H1 (cell line): Measurements from ENCODE around the gene PFDN6. TPM values are rescaled to one million over a fixed set of nuclear protein-coding genes. Genes with fewer than 3 reads are reported as not detected.

Experiments used
- CTCF ChIA-PET: fragments of 300-600 bp; sonication (Branson Sonifier 250); formaldehyde crosslinking; loops from one replicate; lab custom pipeline; 2021; ENCODE audit not compliant: partially characterized antibody; lab: Charles Lee
- POLR2A ChIA-PET: fragments of 300-600 bp; sonication (Branson Sonifier 250); formaldehyde crosslinking; loops from one replicate; lab custom pipeline; 2021; ENCODE audit warnings: inconsistent platforms; ENCODE audit not compliant: partially characterized antibody; lab: Charles Lee
- DNase-seq, 2 experiments: peaks; one replicate each; pipeline versions ENCODE4 v3.0.0 to v3.0.0-alpha.2; 2010 to 2022; ENCODE audit warnings: low spot score in 2 of 2, low read depth in 1 of 2, mixed read lengths in 1 of 2
- FAIRE-seq: peaks from 2 replicates; lab custom pipeline; 2011; peaks lifted over from hg19 to GRCh38; lab: Jason Lieb, UNC
- H2AFZ ChIP-seq: 2 replicates; pipeline ENCODE4 v1.8.1; 2012; ENCODE audit warnings: low read length, inconsistent platforms
- H2AK5ac ChIP-seq: 2 replicates; pipeline ENCODE4 v1.6.1; 2013; ENCODE audit warnings: low read depth, low read length
- H2BK120ac ChIP-seq: replicated peaks from 2 replicates; pipeline ENCODE3; 2013; ENCODE audit warnings: low read depth, low read length, inconsistent platforms
- H2BK12ac ChIP-seq: 2 replicates; pipeline ENCODE4 v1.6.1; 2013; ENCODE audit warnings: low read depth, low read length
- H2BK15ac ChIP-seq: 2 replicates; pipeline ENCODE4 v1.6.1; 2013; ENCODE audit warnings: low read length
- H2BK20ac ChIP-seq: 2 replicates; pipeline ENCODE4 v1.6.1; 2013; ENCODE audit warnings: low read length
- H2BK5ac ChIP-seq: 2 replicates; pipeline ENCODE4 v1.6.1; 2013; ENCODE audit warnings: low read depth, low read length
- H3K14ac ChIP-seq: 2 replicates; pipeline ENCODE4 v1.6.1; 2013; ENCODE audit warnings: inconsistent platforms; ENCODE audit not compliant: insufficient read length
- H3K18ac ChIP-seq: 2 replicates; pipeline ENCODE4 v1.6.1; 2013; ENCODE audit warnings: low read length; ENCODE audit errors: extremely low read depth
- H3K23ac ChIP-seq: 2 replicates; pipeline ENCODE4 v1.6.1; 2013; ENCODE audit warnings: inconsistent platforms; ENCODE audit not compliant: insufficient read length
- H3K23me2 ChIP-seq: 2 replicates; pipeline ENCODE4 v1.6.1; 2013; ENCODE audit warnings: low read depth, low read length
- H3K27ac ChIP-seq: 2 replicates; pipeline ENCODE4 v1.6.1; 2011; ENCODE audit warnings: low read depth, low read length, inconsistent platforms
- H3K27me3 ChIP-seq, 4 experiments: replicated peaks in 1 of 4; 1 replicate in 1 of 4; 2 replicates in 3 of 4; pipeline versions ENCODE4 v1.6.1 to v1.8.1; 2011 to 2013; ENCODE audit warnings: low read length in 3 of 4, mild to moderate bottlenecking in 3 of 4, inconsistent platforms in 2 of 4, mixed read lengths in 2 of 4, moderate library complexity in 1 of 4; ENCODE audit not compliant: control insufficient read depth in 3 of 4, insufficient read depth in 3 of 4; ENCODE audit errors: extremely low read depth in 1 of 4
- H3K36me3 ChIP-seq, 4 experiments: 2 replicates each; pipeline versions ENCODE4 v1.6.1 to v1.8.1; 2011 to 2013; ENCODE audit warnings: mild to moderate bottlenecking in 4 of 4, low read length in 3 of 4, moderate library complexity in 2 of 4, control low read depth in 1 of 4, inconsistent platforms in 1 of 4; ENCODE audit not compliant: insufficient read depth in 4 of 4, control insufficient read depth in 2 of 4
- H3K4ac ChIP-seq: replicated peaks from 2 replicates; pipeline ENCODE3; 2013; ENCODE audit warnings: low read length, low read depth, mixed read lengths, inconsistent platforms; ENCODE audit not compliant: insufficient read length
- H3K4me1 ChIP-seq, 4 experiments: replicated peaks in 1 of 4; 1 replicate in 1 of 4; 2 replicates in 3 of 4; pipeline versions ENCODE4 v1.6.1 to v1.8.1; 2011 to 2013; ENCODE audit warnings: low read length in 3 of 4, inconsistent platforms in 2 of 4, mixed read lengths in 1 of 4; ENCODE audit not compliant: insufficient read depth in 4 of 4, control insufficient read depth in 3 of 4
- H3K4me2 ChIP-seq, 2 experiments: 2 replicates each; pipeline versions ENCODE4 v1.6.1 to v1.8.1; 2011 to 2013; ENCODE audit warnings: low read depth in 2 of 2, low read length in 2 of 2, control low read depth in 1 of 2, inconsistent platforms in 1 of 2, mild to moderate bottlenecking in 1 of 2; ENCODE audit not compliant: insufficient read depth in 1 of 2
- H3K4me3 ChIP-seq, 4 experiments: fragments of 200-600, 300-600 bp in 1 of 4; sonication (generic), shearing (Covaris generic), sonication (Bioruptor Twin) in 1 of 4; 2 replicates each; pipeline versions ENCODE4 v1.5.1 to v1.8.1; 2011 to 2016; ENCODE audit warnings: low read length in 4 of 4, low read depth in 3 of 4, control low read depth in 2 of 4, inconsistent platforms in 2 of 4, mild to moderate bottlenecking in 2 of 4, mixed read lengths in 1 of 4, moderate library complexity in 1 of 4; ENCODE audit not compliant: insufficient read depth in 2 of 4; ENCODE audit errors: extremely low read depth in 1 of 4
- H3K56ac ChIP-seq: replicated peaks from 2 replicates; pipeline ENCODE3; 2013; ENCODE audit warnings: low read depth, mild to moderate bottlenecking, mixed read lengths, low read length, inconsistent platforms; ENCODE audit not compliant: insufficient read length
- H3K79me1 ChIP-seq: 2 replicates; pipeline ENCODE4 v1.6.1; 2013; ENCODE audit warnings: low read depth, low read length, control low read depth
- H3K79me2 ChIP-seq, 2 experiments: 2 replicates each; pipeline versions ENCODE4 v1.6.1 to v1.8.1; 2012 to 2013; ENCODE audit warnings: low read length in 2 of 2, mild to moderate bottlenecking in 2 of 2, inconsistent platforms in 1 of 2; ENCODE audit not compliant: insufficient read depth in 2 of 2, control insufficient read depth in 1 of 2
- H3K9ac ChIP-seq, 4 experiments: replicated peaks in 1 of 4; 1 replicate in 1 of 4; 2 replicates in 3 of 4; pipeline versions ENCODE4 v1.6.1 to v1.8.1; 2011 to 2013; ENCODE audit warnings: low read depth in 3 of 4, low read length in 3 of 4, control low read depth in 2 of 4, mild to moderate bottlenecking in 2 of 4, moderate library complexity in 2 of 4, inconsistent platforms in 1 of 4; ENCODE audit errors: extremely low read depth in 1 of 4
- H3K9me3 ChIP-seq, 2 experiments: 2 replicates each; pipeline versions ENCODE4 v1.6.1 to v1.8.1; 2012 to 2013; ENCODE audit warnings: mild to moderate bottlenecking in 2 of 2, moderate library complexity in 2 of 2, control low read depth in 1 of 2, inconsistent platforms in 1 of 2, low read depth in 1 of 2, low read length in 1 of 2, mixed read lengths in 1 of 2; ENCODE audit not compliant: insufficient read depth in 2 of 2
- H4K20me1 ChIP-seq, 2 experiments: replicated peaks in 1 of 2; 2 replicates each; pipeline versions ENCODE3 to v1.8.1; 2011 to 2013; ENCODE audit warnings: inconsistent platforms in 2 of 2, low read length in 2 of 2, mild to moderate bottlenecking in 1 of 2; ENCODE audit not compliant: insufficient read depth in 2 of 2, control insufficient read depth in 1 of 2
- H4K5ac ChIP-seq: 2 replicates; pipeline ENCODE4 v1.6.1; 2013; ENCODE audit warnings: low read length, low read depth, mixed read lengths, inconsistent platforms; ENCODE audit not compliant: insufficient read length
- H4K8ac ChIP-seq: 2 replicates; pipeline ENCODE4 v1.8.0; 2013; ENCODE audit warnings: mild to moderate bottlenecking, moderate library complexity, low read length, inconsistent platforms; ENCODE audit not compliant: insufficient read depth; ENCODE audit errors: extremely low read depth
- H4K91ac ChIP-seq: replicated peaks from 2 replicates; pipeline ENCODE3; 2013; ENCODE audit warnings: low read length, mixed read lengths, inconsistent platforms; ENCODE audit not compliant: insufficient read length
- BRCA1 ChIP-seq: IDR thresholded peaks from 2 replicates; pipeline ENCODE4 v1.6.1; 2012; ENCODE audit warnings: low read depth, low read length, improper control_type of control experiment
- CEBPB ChIP-seq: IDR thresholded peaks from 2 replicates; pipeline ENCODE4 v1.6.1; 2012; ENCODE audit warnings: low read depth, low read length
- GABPA ChIP-seq: IDR thresholded peaks from 2 replicates; pipeline ENCODE4 v1.6.1; 2011; ENCODE audit warnings: mild to moderate bottlenecking, low read length, moderate library complexity, borderline replicate concordance; ENCODE audit not compliant: insufficient read depth
- GTF2F1 ChIP-seq: IDR thresholded peaks from 2 replicates; pipeline ENCODE4 v1.6.1; 2012; ENCODE audit warnings: low read depth, low read length, improper control_type of control experiment, borderline replicate concordance
- NANOG ChIP-seq: IDR thresholded peaks from 2 replicates; pipeline ENCODE4 v1.6.1; 2011; ENCODE audit warnings: low read length, low read depth, mild to moderate bottlenecking, inconsistent platforms; ENCODE audit not compliant: insufficient read depth, poor library complexity, severe bottlenecking
- NRF1 ChIP-seq: IDR thresholded peaks from 2 replicates; pipeline ENCODE4 v1.6.1; 2011; ENCODE audit warnings: mild to moderate bottlenecking, low read depth, low read length, improper control_type of control experiment
- USF2 ChIP-seq: IDR thresholded peaks from 2 replicates; pipeline ENCODE4 v1.6.1; 2011; ENCODE audit warnings: low read length, improper control_type of control experiment
- WGBS, 2 experiments: shearing (Covaris generic) in 1 of 2; methylation state at CpG; one replicate each; pipeline versions ENCODE4 v1.1.6 to v1.1.7; 2013 to 2015; ENCODE audit warnings: low lambda C conversion rate in 2 of 2, mixed read lengths in 2 of 2, inconsistent platforms in 1 of 2, low coverage in 1 of 2, missing lambda C conversion rate in 1 of 2; ENCODE audit not compliant: insufficient replicate concordance in 2 of 2, insufficient coverage in 1 of 2, insufficient read length in 1 of 2; ENCODE audit errors: extremely low coverage in 1 of 2, missing lambda C conversion rate in 1 of 2; 5-methylcytosine and 5-hydroxymethylcytosine counted together
- polyA plus RNA-seq, 7 experiments: library from polyadenylated mRNA; depleted of rRNA in 3 of 7; stranded (reverse) in 5 of 7; unstranded in 2 of 7; fragments of >200 nt in 5 of 7; fragments of 200-250 nt in 2 of 7; gene quantifications; 1 replicate in 5 of 7; 2 replicates in 1 of 7; 4 replicates in 1 of 7; pipeline versions ENCODE4 v1.2.1 to v1.2.3, GENCODE V29; 2011 to 2013; ENCODE audit warnings: missing spikeins in 2 of 7, mixed read lengths in 2 of 7
- total RNA-seq: library from RNA; stranded (reverse); fragmentation: NEBNext Ultra II Directional; extraction: Animal tissue kit (Norgen Biotek cat#: 25700); gene quantifications from 2 replicates; pipeline ENCODE4 v1.2.1, GENCODE V29; 2021

PFDN6 gene
- total and polyA plus RNA-seq, 2 of the 8 experiments (the other 6 are each of a cell fraction or from before 2014, with no cell fraction given), result 32.0 to 95.7 TPM

DNA sequence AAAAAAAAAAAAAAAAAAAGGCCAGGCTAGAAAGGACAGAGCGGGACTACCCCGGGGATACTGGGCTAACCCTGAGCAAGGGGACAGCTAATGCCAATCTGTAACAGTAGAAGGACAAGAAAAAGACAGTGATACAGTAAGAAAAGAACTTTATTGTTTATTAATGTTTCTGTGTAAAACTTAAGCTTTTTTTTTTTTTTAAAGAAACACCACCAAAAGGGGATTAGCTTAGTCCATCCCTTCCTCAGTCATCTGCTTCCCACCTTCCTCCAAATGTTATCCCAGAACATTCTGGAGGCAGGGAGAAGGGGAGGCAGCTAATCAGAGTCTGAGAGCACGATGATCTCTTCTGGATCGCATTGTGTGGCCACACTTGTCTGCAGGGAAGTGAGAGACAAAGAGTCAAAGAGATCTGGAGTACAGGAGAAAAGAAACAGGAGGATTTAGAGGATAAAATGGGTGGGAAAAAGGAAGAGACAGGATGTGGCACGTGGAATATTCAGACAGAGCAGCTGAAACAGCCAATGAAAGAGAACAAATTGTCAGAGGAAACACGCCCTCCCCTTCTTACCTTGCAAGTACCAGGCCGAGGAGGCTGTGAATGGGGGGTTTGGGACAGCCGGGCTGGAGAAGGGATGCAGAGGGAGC is 29.1 kb downstream of the PFDN6 start:
- H3K79me2 ChIP-seq, result peaks cover 0 to 32% of the 10 kb centered on the region in 2 experiments; a peak in 3 of 4 replicates
- peak overlapping the region; percentile 64 for H2BK5ac ChIP-seq

More for the DNA sequence above, 29.1 kb downstream of the PFDN6 start:
- Histone ChIP-seq H3K9me3 (no peaks in the 10 kb centered on the region; a peak in 1 of 4 replicates), H3K56ac (no peak overlapping the region), H3K4ac (no peak overlapping the region), H3K36me3 (peaks cover 10 to 31% (median 21%) of the 10 kb centered on the region in 4 experiments; a peak in 7 of 8 replicates), H2AFZ (no peak overlapping the region), H3K27me3 (no peaks in the 10 kb centered on the region)
- POLR2A ChIA-PET, result interaction anchor here (0.6 to 3.5 kb wide), 20 partner anchors 11 to 261 kb away, joined by 3 to 25 read pairs (median 5); partner anchors contain the start of genes B3GALT4, RGL2, RPS18 and SYNGAP1
- TF ChIP-seq NANOG (no peak), GABPA (no peak), BRCA1 (no peak), NRF1 (no peak), GTF2F1 (no peak), CEBPB (no peak), USF2 (no peak)
- TF ChIP-seq, all 59 proteins: peak for 0
- Histone ChIP-seq H3K9ac (peak overlapping the region in 2 of 4 experiments; percentile 26 to 67; a peak in 1 of 7 replicates), H2BK15ac (no peak overlapping the region), H3K4me1 (peaks cover 0 to 34% (median 22%) of the 10 kb centered on the region in 4 experiments; a peak in 6 of 7 replicates), H3K14ac (no peak overlapping the region), H3K4me3 (peak overlapping the region; percentile 67 to 89 (median 78)), H2AK5ac (no peak overlapping the region), H3K27ac (peak overlapping the region; percentile 83; the same call in 1 of the 2 replicates), H2BK20ac (no peak overlapping the region), H4K8ac (no peak overlapping the region), H3K23me2 (peaks cover 25% of the 10 kb centered on the region), H3K23ac (no peak overlapping the region), H4K20me1 (peaks cover 2 to 5% of the 10 kb centered on the region in 2 experiments), H3K79me1 (peaks cover 7% of the 10 kb centered on the region; the same call in 1 of the 2 replicates), H2BK12ac (peak overlapping the region; percentile 52; the same call in 1 of the 2 replicates), H3K18ac (no peak overlapping the region), H3K4me2 (peak overlapping the region; percentile 65 to 68), H4K91ac (no peak overlapping the region), H2BK120ac (no peak overlapping the region), H4K5ac (no peak overlapping the region)
- 84% methylated on average over 8 of the region's 8 CpGs; no CpG with 5 or more reads in 1 of the 2 experiments for WGBS, 2 experiments
- FAIRE-seq (no peak), DNase-seq (no peak)
- CTCF ChIA-PET, result interaction anchor here (0.6 to 1.7 kb wide), 6 partner anchors 10 to 385 kb away, joined by 3 to 5 read pairs (median 3); partner anchors contain the start of gene CUTA
